IgD-negative memory B cell (primary cell): ENCODE data around the gene SRC. TPM values are rescaled to one million over a fixed set of nuclear protein-coding genes. Genes with fewer than 3 reads are reported as not detected.
A peak's percentile ranks its signal among the peaks of the same experiment; 100 is the strongest.

Source experiments
- H3K27ac Mint-ChIP-seq, 3 donors: one replicate each; pipeline ENCODE4 v1.8.0; 2020 to 2022; ENCODE audit warnings: mild to moderate bottlenecking in 3 of 3, mixed read lengths in 3 of 3, moderate library complexity in 1 of 3
- H3K27me3 Mint-ChIP-seq: one replicate; pipeline ENCODE4 v1.8.0; 2021; ENCODE audit warnings: mixed read lengths
- H3K36me3 Mint-ChIP-seq: one replicate; pipeline ENCODE4 v1.8.0; 2020; ENCODE audit warnings: mild to moderate bottlenecking, mixed read lengths
- H3K4me1 Mint-ChIP-seq, 3 donors: one replicate each; pipeline ENCODE4 v1.8.0; 2020 to 2022; ENCODE audit warnings: mixed read lengths in 3 of 3, mild to moderate bottlenecking in 1 of 3
- H3K4me3 Mint-ChIP-seq, 4 donors: one replicate each; pipeline ENCODE4 v1.8.0; 2020 to 2022; ENCODE audit warnings: mild to moderate bottlenecking in 4 of 4, mixed read lengths in 4 of 4, moderate library complexity in 3 of 4
- H3K9me3 Mint-ChIP-seq, 3 donors: one replicate each; pipeline ENCODE4 v1.8.0; 2020 to 2021; ENCODE audit warnings: mixed read lengths in 3 of 3, mild to moderate bottlenecking in 1 of 3
- polyA plus RNA-seq: library from polyadenylated mRNA; unstranded; fragments of 300-500 nt; fragmentation: Illumina TruSeq; gene quantifications from one replicate; pipeline ENCODE4 v1.2.3, GENCODE V29; 2021

The SRC gene
- polyA plus RNA-seq, 1 donor from 2014 or later, result 2.3 TPM

- Mint-ChIP-seq H3K4me1 (peaks cover 6 to 13% (median 12%) of the 10 kb centered on the region in 3 donors), H3K9me3 (no peaks in the 10 kb centered on the region), H3K27me3 (peaks cover 7% of the 10 kb centered on the region), H3K36me3 (no peaks in the 10 kb centered on the region), H3K4me3 (no peak overlapping the region), H3K27ac (no peak overlapping the region)
Observed at GRCh38 chr20:37413023-37413334, 67.0 kb downstream of the SRC start.

GRCh38 chr20:37413379-37413778 is 67.4 kb downstream of the SRC start:
- Mint-ChIP-seq H3K27ac (peak overlapping the region in 1 of 3 donors; percentile 17), H3K27me3 (peaks cover 6% of the 10 kb centered on the region), H3K4me1 (peaks cover 6 to 13% (median 12%) of the 10 kb centered on the region in 3 donors), H3K4me3 (peak overlapping the region in 1 of 4 donors; percentile 77), H3K36me3 (no peaks in the 10 kb centered on the region), H3K9me3 (no peaks in the 10 kb centered on the region)

GRCh38 chr20:37414224-37415035 is 68.5 kb downstream of the SRC start:
- H3K27ac Mint-ChIP-seq, result no peak overlapping the region
- H3K36me3 Mint-ChIP-seq, result no peaks in the 10 kb centered on the region
- no peak overlapping the region for H3K4me3 Mint-ChIP-seq
- H3K27me3 Mint-ChIP-seq, result peaks cover 3% of the 10 kb centered on the region
- H3K4me1 Mint-ChIP-seq, result peaks cover under 1 to 5% (median 5%) of the 10 kb centered on the region in 3 donors
- no peaks in the 10 kb centered on the region for H3K9me3 Mint-ChIP-seq

GRCh38 chr20:37415118-37416085 is 69.5 kb downstream of the SRC start:
- Mint-ChIP-seq H3K27ac (no peak overlapping the region), H3K4me3 (no peak overlapping the region), H3K36me3 (no peaks in the 10 kb centered on the region), H3K27me3 (no peaks in the 10 kb centered on the region), H3K9me3 (no peaks in the 10 kb centered on the region), H3K4me1 (peaks cover 0 to 2% (median 1%) of the 10 kb centered on the region in 3 donors)

- Mint-ChIP-seq H3K4me3 (no peak overlapping the region), H3K4me1 (peaks cover 0 to 4% (median 2%) of the 10 kb centered on the region in 3 donors), H3K36me3 (peaks cover 3% of the 10 kb centered on the region), H3K27me3 (peaks cover 5% of the 10 kb centered on the region), H3K27ac (no peak overlapping the region), H3K9me3 (no peaks in the 10 kb centered on the region)
Observed at GRCh38 chr20:37416100-37416847, 70.3 kb downstream of the SRC start.

- peaks cover 3% of the 10 kb centered on the region for H3K36me3 Mint-ChIP-seq
- peaks cover 0 to 4% (median 2%) of the 10 kb centered on the region in 3 donors for H3K4me1 Mint-ChIP-seq
- no peak overlapping the region for H3K27ac Mint-ChIP-seq
- peaks cover 5% of the 10 kb centered on the region for H3K27me3 Mint-ChIP-seq
- no peaks in the 10 kb centered on the region for H3K9me3 Mint-ChIP-seq
- H3K4me3 Mint-ChIP-seq, result no peak overlapping the region
Observed at GRCh38 chr20:37416848-37417616, 71.1 kb downstream of the SRC start.

- no peak overlapping the region for H3K27ac Mint-ChIP-seq
- no peak overlapping the region for H3K4me3 Mint-ChIP-seq
- H3K27me3 Mint-ChIP-seq, result peaks cover 9% of the 10 kb centered on the region
- peaks cover 0 to 4% (median 4%) of the 10 kb centered on the region in 3 donors for H3K4me1 Mint-ChIP-seq
- H3K36me3 Mint-ChIP-seq, result peaks cover 3% of the 10 kb centered on the region
- no peaks in the 10 kb centered on the region for H3K9me3 Mint-ChIP-seq
Observed at GRCh38 chr20:37417617-37418467, 71.9 kb downstream of the SRC start.

- Mint-ChIP-seq H3K36me3 (peaks cover 3% of the 10 kb centered on the region), H3K9me3 (no peaks in the 10 kb centered on the region), H3K4me1 (peaks cover 0 to 4% (median 2%) of the 10 kb centered on the region in 3 donors), H3K27ac (no peak overlapping the region), H3K27me3 (peaks cover 12% of the 10 kb centered on the region), H3K4me3 (no peak overlapping the region)
Observed at GRCh38 chr20:37418591-37419109, 72.7 kb downstream of the SRC start.

- H3K4me1 Mint-ChIP-seq, result peaks cover 0 to 3% (median 2%) of the 10 kb centered on the region in 3 donors
- no peaks in the 10 kb centered on the region for H3K9me3 Mint-ChIP-seq
- no peak overlapping the region for H3K27ac Mint-ChIP-seq
- no peak overlapping the region for H3K4me3 Mint-ChIP-seq
- H3K36me3 Mint-ChIP-seq, result peaks cover 3% of the 10 kb centered on the region
- H3K27me3 Mint-ChIP-seq, result peaks cover 16% of the 10 kb centered on the region
Observed at GRCh38 chr20:37419307-37419706, 73.4 kb downstream of the SRC start.

GRCh38 chr20:37419774-37420542 is 74.0 kb downstream of the SRC start:
- Mint-ChIP-seq H3K9me3 (no peaks in the 10 kb centered on the region), H3K4me1 (peaks cover 0 to 3% (median 2%) of the 10 kb centered on the region in 3 donors), H3K27ac (no peak overlapping the region), H3K4me3 (no peak overlapping the region), H3K36me3 (peaks cover 3% of the 10 kb centered on the region), H3K27me3 (peaks cover 16% of the 10 kb centered on the region)

GRCh38 chr20:37420610-37421009 is 74.7 kb downstream of the SRC start:
- Mint-ChIP-seq H3K27me3 (peaks cover 16% of the 10 kb centered on the region), H3K9me3 (no peaks in the 10 kb centered on the region), H3K36me3 (peaks cover 3% of the 10 kb centered on the region), H3K27ac (no peak overlapping the region), H3K4me3 (no peak overlapping the region), H3K4me1 (peaks cover 0 to 3% (median 2%) of the 10 kb centered on the region in 3 donors)

GRCh38 chr20:37421060-37421905 is 75.3 kb downstream of the SRC start:
- Mint-ChIP-seq H3K9me3 (no peaks in the 10 kb centered on the region), H3K4me3 (no peak overlapping the region), H3K27ac (peak overlapping the region in 1 of 3 donors; percentile 91), H3K27me3 (peaks cover 16% of the 10 kb centered on the region), H3K4me1 (peaks cover 0 to 3% (median 2%) of the 10 kb centered on the region in 3 donors), H3K36me3 (peaks cover 3% of the 10 kb centered on the region)
